NCI-H187 (cell line): ENCODE results near the gene ATAD1.

ENCODE experiments used
- DNase-seq, 2 experiments: peaks; one replicate each; lab custom pipeline; 2025; lab: John Stamatoyannopoulos, UW

ATAD1 gene

GRCh38 chr10:87715552-87716347 is 102.3 kb downstream of the ATAD1 start:
- DNase-seq: no peak

GRCh38 chr10:87713707-87714106 is 104.3 kb downstream of the ATAD1 start:
- no peak for DNase-seq

GRCh38 chr10:87712913-87713616 is 105.0 kb downstream of the ATAD1 start:
- DNase-seq: no peak

- no peak for DNase-seq
Observed at GRCh38 chr10:87707254-87707653, 110.8 kb downstream of the ATAD1 start.

- no peak for DNase-seq
Observed at GRCh38 chr10:87706731-87707130, 111.3 kb downstream of the ATAD1 start.

GRCh38 chr10:87705339-87705738 is 112.7 kb downstream of the ATAD1 start:
- no peak for DNase-seq

GRCh38 chr10:87703771-87704170 is 114.3 kb downstream of the ATAD1 start:
- no peak for DNase-seq

- DNase-seq: no peak
Observed at GRCh38 chr10:87702973-87703294, 115.1 kb downstream of the ATAD1 start.

- no peak for DNase-seq
Observed at GRCh38 chr10:87702260-87702972, 115.6 kb downstream of the ATAD1 start.
